DND-41 (cell line): Measurements from ENCODE around the gene FYB2.

ENCODE experiments used
- ATAC-seq: fragments of 200-7000 bp; cut with Tn5 transposase; 3 replicates; pipeline ENCODE4 v1.9.1; 2021; ENCODE audit warnings: low read depth; ENCODE audit not compliant: insufficient read depth
- DNase-seq: peaks from one replicate; pipeline ENCODE4 v3.0.0-alpha.2; 2020
- H2AFZ ChIP-seq: 2 replicates; pipeline ENCODE4 v1.6.0; 2012; ENCODE audit warnings: low read depth, low read length
- H3K27ac ChIP-seq: 2 replicates; pipeline ENCODE4 v1.5.1; 2012; ENCODE audit warnings: low read length, inconsistent platforms
- H3K27me3 ChIP-seq: fragments of 200-600 bp; sonication (generic); 2 replicates; pipeline ENCODE4 v1.6.0; 2012; ENCODE audit warnings: low read length, mild to moderate bottlenecking, inconsistent platforms; ENCODE audit not compliant: insufficient read depth, poor library complexity
- H3K36me3 ChIP-seq: 2 replicates; pipeline ENCODE4 v1.5.1; 2012; ENCODE audit warnings: low read length, inconsistent platforms; ENCODE audit not compliant: insufficient read depth
- H3K4me1 ChIP-seq: 2 replicates; pipeline ENCODE4 v1.5.1; 2012; ENCODE audit warnings: mild to moderate bottlenecking, low read length; ENCODE audit not compliant: insufficient read depth
- H3K4me2 ChIP-seq: 2 replicates; pipeline ENCODE4 v1.6.0; 2012; ENCODE audit warnings: mild to moderate bottlenecking, moderate library complexity, low read length, inconsistent platforms; ENCODE audit not compliant: insufficient read depth
- H3K4me3 ChIP-seq, 2 experiments: fragments of 200-600 bp in 1 of 2; shearing (Covaris generic) in 1 of 2; 2 replicates each; pipeline ENCODE4 v1.5.1; 2012 to 2016; ENCODE audit warnings: inconsistent platforms in 2 of 2, low read length in 2 of 2, mild to moderate bottlenecking in 2 of 2, low read depth in 1 of 2, moderate library complexity in 1 of 2
- H3K79me2 ChIP-seq: 2 replicates; pipeline ENCODE4 v1.6.0; 2012; ENCODE audit warnings: low read length, inconsistent platforms; ENCODE audit not compliant: insufficient read depth
- H3K9ac ChIP-seq: 2 replicates; pipeline ENCODE4 v1.6.0; 2012; ENCODE audit warnings: low read depth, mild to moderate bottlenecking, inconsistent platforms, low read length, moderate library complexity
- H3K9me3 ChIP-seq: 2 replicates; pipeline ENCODE4 v1.5.1; 2012; ENCODE audit warnings: low read length, moderate library complexity, mild to moderate bottlenecking, inconsistent platforms; ENCODE audit not compliant: insufficient read depth, severe bottlenecking
- H4K20me1 ChIP-seq: 2 replicates; pipeline ENCODE4 v1.6.0; 2012; ENCODE audit warnings: low read length; ENCODE audit not compliant: insufficient read depth
- EZH2 ChIP-seq: IDR thresholded peaks from 3 replicates; pipeline ENCODE4 v1.6.1; 2012; ENCODE audit warnings: borderline replicate concordance, low read depth, mild to moderate bottlenecking, moderate library complexity, low read length, inconsistent platforms; ENCODE audit not compliant: severe bottlenecking
- TF ChIP-seq, protein P1 (sequence below): IDR thresholded peaks from 2 replicates; pipeline ENCODE4 v1.5.1; 2012; ENCODE audit warnings: borderline replicate concordance, low read length, moderate library complexity, mild to moderate bottlenecking; ENCODE audit not compliant: poor library complexity, severe bottlenecking; ENCODE audit errors: extremely low read depth

FYB2 gene

DNA sequence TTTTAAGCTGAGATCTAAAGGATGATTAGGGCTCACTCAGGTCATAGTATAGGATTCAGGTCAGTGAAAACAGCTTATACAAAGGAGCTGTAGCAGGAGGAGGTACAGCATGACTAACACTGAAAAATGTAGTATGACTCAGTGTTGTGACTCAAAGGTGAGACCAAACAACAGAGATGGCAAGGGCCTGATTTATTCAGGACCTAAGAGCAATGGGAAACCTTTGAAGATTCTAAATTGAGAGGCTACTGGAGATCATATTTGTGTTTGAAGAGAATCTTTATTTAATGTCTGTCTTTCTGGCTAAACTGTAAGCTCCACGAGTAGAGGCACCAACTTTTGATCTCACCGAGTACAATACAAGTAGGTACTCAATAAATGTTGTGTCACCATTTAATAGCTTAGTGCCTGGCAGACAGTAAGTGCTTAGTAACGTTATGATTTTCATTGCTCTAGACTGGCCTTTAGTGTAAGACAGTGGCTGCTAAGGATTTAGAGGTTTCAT is 130.6 kb downstream of the FYB2 start:
- H2AFZ ChIP-seq: no peak overlapping the region
- TF ChIP-seq EZH2: no peak
- TF ChIP-seq, protein P1, sequence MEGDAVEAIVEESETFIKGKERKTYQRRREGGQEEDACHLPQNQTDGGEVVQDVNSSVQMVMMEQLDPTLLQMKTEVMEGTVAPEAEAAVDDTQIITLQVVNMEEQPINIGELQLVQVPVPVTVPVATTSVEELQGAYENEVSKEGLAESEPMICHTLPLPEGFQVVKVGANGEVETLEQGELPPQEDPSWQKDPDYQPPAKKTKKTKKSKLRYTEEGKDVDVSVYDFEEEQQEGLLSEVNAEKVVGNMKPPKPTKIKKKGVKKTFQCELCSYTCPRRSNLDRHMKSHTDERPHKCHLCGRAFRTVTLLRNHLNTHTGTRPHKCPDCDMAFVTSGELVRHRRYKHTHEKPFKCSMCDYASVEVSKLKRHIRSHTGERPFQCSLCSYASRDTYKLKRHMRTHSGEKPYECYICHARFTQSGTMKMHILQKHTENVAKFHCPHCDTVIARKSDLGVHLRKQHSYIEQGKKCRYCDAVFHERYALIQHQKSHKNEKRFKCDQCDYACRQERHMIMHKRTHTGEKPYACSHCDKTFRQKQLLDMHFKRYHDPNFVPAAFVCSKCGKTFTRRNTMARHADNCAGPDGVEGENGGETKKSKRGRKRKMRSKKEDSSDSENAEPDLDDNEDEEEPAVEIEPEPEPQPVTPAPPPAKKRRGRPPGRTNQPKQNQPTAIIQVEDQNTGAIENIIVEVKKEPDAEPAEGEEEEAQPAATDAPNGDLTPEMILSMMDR: no peak
- no peaks in the 10 kb centered on the region for H3K9me3 ChIP-seq
- H3K4me1 ChIP-seq: no peaks in the 10 kb centered on the region
- peaks cover 7% of the 10 kb centered on the region for H3K27me3 ChIP-seq
- H3K9ac ChIP-seq: no peak overlapping the region
- no peaks in the 10 kb centered on the region for H4K20me1 ChIP-seq
- no peak overlapping the region for H3K4me3 ChIP-seq
- DNase-seq: no peak
- no peaks in the 10 kb centered on the region for H3K36me3 ChIP-seq
- no peak for ATAC-seq
- H3K4me2 ChIP-seq: no peak overlapping the region
- H3K27ac ChIP-seq: no peak overlapping the region
- H3K79me2 ChIP-seq: no peaks in the 10 kb centered on the region

- DNase-seq (no peak), ATAC-seq (no peak)
- Histone ChIP-seq H3K79me2 (no peaks in the 10 kb centered on the region), H3K4me1 (no peaks in the 10 kb centered on the region), H3K36me3 (no peaks in the 10 kb centered on the region), H3K9ac (no peak overlapping the region), H4K20me1 (no peaks in the 10 kb centered on the region), H3K4me2 (no peak overlapping the region), H3K4me3 (no peak overlapping the region), H2AFZ (no peak overlapping the region), H3K27me3 (peaks cover 4% of the 10 kb centered on the region), H3K9me3 (no peaks in the 10 kb centered on the region), H3K27ac (no peak overlapping the region)
- TF ChIP-seq, protein P1: no peak
- TF ChIP-seq EZH2: no peak
Observed at GRCh38 chr1:56686169-56686568, 133.0 kb downstream of the FYB2 start.

GRCh38 chr1:56683569-56683968 is 135.6 kb downstream of the FYB2 start:
- no peaks in the 10 kb centered on the region for H3K36me3 ChIP-seq
- no peak overlapping the region for H3K9ac ChIP-seq
- H3K27me3 ChIP-seq: peaks cover 6% of the 10 kb centered on the region
- H2AFZ ChIP-seq: no peak overlapping the region
- ATAC-seq: no peak
- no peak for DNase-seq
- no peak overlapping the region for H3K27ac ChIP-seq
- no peaks in the 10 kb centered on the region for H4K20me1 ChIP-seq
- no peaks in the 10 kb centered on the region for H3K4me1 ChIP-seq
- no peaks in the 10 kb centered on the region for H3K9me3 ChIP-seq
- H3K4me3 ChIP-seq: no peak overlapping the region
- no peaks in the 10 kb centered on the region for H3K79me2 ChIP-seq
- no peak overlapping the region for H3K4me2 ChIP-seq
- TF ChIP-seq, protein P1: no peak
- TF ChIP-seq EZH2: no peak

GRCh38 chr1:56676571-56677035 is 142.6 kb downstream of the FYB2 start:
- H3K36me3 ChIP-seq: no peaks in the 10 kb centered on the region
- no peak overlapping the region for H2AFZ ChIP-seq
- DNase-seq (no peak), ATAC-seq (no peak)
- no peak for TF ChIP-seq EZH2
- TF ChIP-seq, protein P1: no peak
- H3K9ac ChIP-seq: no peak overlapping the region
- H3K79me2 ChIP-seq: no peaks in the 10 kb centered on the region
- H3K27me3 ChIP-seq: peaks cover 2% of the 10 kb centered on the region
- H3K4me1 ChIP-seq: no peaks in the 10 kb centered on the region
- no peak overlapping the region for H3K4me2 ChIP-seq
- no peak overlapping the region for H3K27ac ChIP-seq
- H4K20me1 ChIP-seq: no peaks in the 10 kb centered on the region
- H3K4me3 ChIP-seq: no peak overlapping the region
- H3K9me3 ChIP-seq: no peaks in the 10 kb centered on the region
